ENCODE measurements around the gene DYNC1LI1. TPM values are rescaled to one million over a fixed set of nuclear protein-coding genes. Genes with fewer than 3 reads are reported as not detected.

DYNC1LI1 gene
- total RNA-seq, 1 experiment from 2014 or later = 30.1 TPM

- Histone ChIP-seq H4K20me1 (ENCODE audit: insufficient read depth) (no peaks in the 10 kb centered on the region), H3K79me2 (ENCODE audit: low read depth) (peaks cover 4% of the 10 kb centered on the region; the same call in 1 of the 2 replicates), H3K4me3 (no peak overlapping the region), H3K27me3 (ENCODE audit: insufficient read depth, low read depth) (no peaks in the 10 kb centered on the region), H3K27ac (no peak overlapping the region), H3K9me2 (ENCODE audit: insufficient read depth) (no peaks in the 10 kb centered on the region), H3K4me1 (replicated peaks; ENCODE audit: insufficient read depth) (peaks cover 17% of the 10 kb centered on the region), H3K4me2 (no peak overlapping the region), H3F3A (ENCODE audit: insufficient read depth, low read depth) (peaks cover 7% of the 10 kb centered on the region; the same call in 1 of the 2 replicates), H3K36me3 (ENCODE audit: low read depth) (no peaks in the 10 kb centered on the region), H3K9me3 (ENCODE audit: insufficient read depth, low read depth) (no peaks in the 10 kb centered on the region), H2AFZ (no peak overlapping the region)
- ChIA-PET CTCF (no interaction called here), POLR2A (ENCODE audit: unreplicated experiment) (no interaction called here)
- intact Hi-C loops (cut with micrococcal nuclease; ENCODE audit: unreplicated experiment) = no loop called here
- no peak for DNase-seq
- no peak for TF ChIP-seq EZH2 (IDR thresholded peaks at IDR 0.05; ENCODE audit: low read depth)
- BruUV-seq (replicated peaks) = no TSS peak
These were observed 76.9 kb downstream of the DYNC1LI1 start for GRCh38 chr3:32493437-32494414.

- no peak for DNase-seq
- H3K9me2 ChIP-seq (ENCODE audit: insufficient read depth) = no peaks in the 10 kb centered on the region
- H3K4me1 ChIP-seq (replicated peaks; ENCODE audit: insufficient read depth) = peaks cover 17% of the 10 kb centered on the region
- no peak overlapping the region for H3K27ac ChIP-seq
- H3K79me2 ChIP-seq (ENCODE audit: low read depth) = peaks cover 4% of the 10 kb centered on the region; the same call in 1 of the 2 replicates
- no peaks in the 10 kb centered on the region for H3K36me3 ChIP-seq (ENCODE audit: low read depth)
- no peak overlapping the region for H3K4me2 ChIP-seq
- peaks cover 7% of the 10 kb centered on the region; the same call in 1 of the 2 replicates for H3F3A ChIP-seq (ENCODE audit: insufficient read depth, low read depth)
- H4K20me1 ChIP-seq (ENCODE audit: insufficient read depth) = no peaks in the 10 kb centered on the region
- H3K4me3 ChIP-seq = no peak overlapping the region
- POLR2A ChIA-PET (ENCODE audit: unreplicated experiment) = no interaction called here
- BruUV-seq (replicated peaks) = no TSS peak
- no peak overlapping the region for H2AFZ ChIP-seq
- no peaks in the 10 kb centered on the region for H3K27me3 ChIP-seq (ENCODE audit: insufficient read depth, low read depth)
- H3K9me3 ChIP-seq (ENCODE audit: insufficient read depth, low read depth) = no peaks in the 10 kb centered on the region
- CTCF ChIA-PET = no interaction called here
- TF ChIP-seq CTCF (conservative IDR thresholded peaks at IDR 0.05) = no peak
- no peak for TF ChIP-seq EZH2 (IDR thresholded peaks at IDR 0.05; ENCODE audit: low read depth)
- intact Hi-C loops (cut with micrococcal nuclease; ENCODE audit: unreplicated experiment) = no loop called here
These were observed 77.8 kb downstream of the DYNC1LI1 start for GRCh38 chr3:32492684-32493436.

GRCh38 chr3:32488474-32489008 is 82.1 kb downstream of the DYNC1LI1 start:
- H3K79me2 ChIP-seq (ENCODE audit: low read depth) = no peaks in the 10 kb centered on the region; the same call in 1 of the 2 replicates
- ChIA-PET CTCF (no interaction called here), POLR2A (ENCODE audit: unreplicated experiment) (no interaction called here)
- no peak overlapping the region for H3K4me2 ChIP-seq
- no peak for DNase-seq
- H3K9me2 ChIP-seq (ENCODE audit: insufficient read depth) = no peaks in the 10 kb centered on the region
- H3K36me3 ChIP-seq (ENCODE audit: low read depth) = no peaks in the 10 kb centered on the region
- H3K27me3 ChIP-seq (ENCODE audit: insufficient read depth, low read depth) = no peaks in the 10 kb centered on the region
- no peaks in the 10 kb centered on the region for H3F3A ChIP-seq (ENCODE audit: insufficient read depth, low read depth)
- no TSS peak for BruUV-seq (replicated peaks)
- no peak overlapping the region for H3K4me3 ChIP-seq
- no peaks in the 10 kb centered on the region for H4K20me1 ChIP-seq (ENCODE audit: insufficient read depth)
- H3K4me1 ChIP-seq (replicated peaks; ENCODE audit: insufficient read depth) = no peaks in the 10 kb centered on the region
- no peak overlapping the region for H3K27ac ChIP-seq
- intact Hi-C loops (cut with micrococcal nuclease; ENCODE audit: unreplicated experiment) = no loop called here
- H2AFZ ChIP-seq = no peak overlapping the region
- TF ChIP-seq CTCF (conservative IDR thresholded peaks at IDR 0.05) (no peak), EZH2 (IDR thresholded peaks at IDR 0.05; ENCODE audit: low read depth) (no peak)
- no peaks in the 10 kb centered on the region for H3K9me3 ChIP-seq (ENCODE audit: insufficient read depth, low read depth)
